T-helper 17 cell (primary cell): ENCODE data around the gene KIAA0513. TPM values are rescaled to one million over a fixed set of nuclear protein-coding genes. Genes with fewer than 3 reads are reported as not detected.

Source experiments
- ATAC-seq: fragments of 150-1000 bp; cut with Tn5 transposase; 2 replicates; pipeline ENCODE4 v1.10.0; 2021; ENCODE audit warnings: mild to moderate bottlenecking, moderate library complexity
- DNase-seq, 3 donors: peaks; one replicate each; pipeline versions ENCODE4 v3.0.0 to v3.0.0-alpha.2; 2020 to 2021
- H3K9me3 ChIP-seq: one replicate; pipeline ENCODE4 v1.7.0; 2013; ENCODE audit warnings: low read length, mild to moderate bottlenecking; ENCODE audit not compliant: control insufficient read depth, poor library complexity, severe bottlenecking
- H3K27ac Mint-ChIP-seq: one replicate; pipeline ENCODE4 v1.8.0; 2022; ENCODE audit warnings: mild to moderate bottlenecking, moderate library complexity, mixed read lengths
- H3K27me3 Mint-ChIP-seq: one replicate; pipeline ENCODE4 v1.8.0; 2022; ENCODE audit warnings: mixed read lengths
- H3K36me3 Mint-ChIP-seq: one replicate; pipeline ENCODE4 v1.8.0; 2022; ENCODE audit warnings: low read depth, mixed read lengths
- H3K4me1 Mint-ChIP-seq: one replicate; pipeline ENCODE4 v1.8.0; 2022; ENCODE audit warnings: mild to moderate bottlenecking, mixed read lengths
- H3K4me3 Mint-ChIP-seq: one replicate; pipeline ENCODE4 v1.8.0; 2022; ENCODE audit warnings: mild to moderate bottlenecking, moderate library complexity, mixed read lengths
- total RNA-seq, 4 donors: library from RNA in 2 of 4; stranded (reverse) in 2 of 4; gene quantifications; one replicate each; pipeline ENCODE4 v1.2.3 and lab custom pipeline; 2022 to 2026

The KIAA0513 gene
- total RNA-seq, 2 donors from 2014 or later = 8.1 to 35.0 TPM

DNA sequence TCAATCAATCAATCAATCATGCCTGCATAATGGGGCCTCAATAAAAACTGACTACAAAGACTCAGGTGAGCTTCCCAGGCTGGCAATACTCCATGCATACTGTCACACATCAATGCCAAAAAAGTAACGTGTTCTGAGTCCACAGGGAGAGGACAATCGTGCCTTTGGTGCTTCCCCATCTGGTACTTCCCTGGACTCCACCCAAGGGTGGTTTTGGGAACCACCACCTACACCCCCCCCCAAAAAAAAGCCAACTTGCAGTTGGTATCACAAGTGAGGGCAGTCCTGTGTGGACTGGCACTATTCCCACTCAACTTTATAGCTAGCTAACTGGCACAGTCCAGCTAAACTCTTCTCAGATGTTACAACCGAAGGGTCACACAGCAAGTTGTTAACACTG lies 19.3 kb upstream of the KIAA0513 start:
- H3K36me3 Mint-ChIP-seq = peaks cover 11% of the 10 kb centered on the region
- ATAC-seq (no peak), DNase-seq (no peak)
- peaks cover 43% of the 10 kb centered on the region for H3K4me1 Mint-ChIP-seq
- no peaks in the 10 kb centered on the region for H3K9me3 ChIP-seq
- H3K27me3 Mint-ChIP-seq = no peaks in the 10 kb centered on the region
- H3K4me3 Mint-ChIP-seq = no peak overlapping the region
- no peak overlapping the region for H3K27ac Mint-ChIP-seq

DNA sequence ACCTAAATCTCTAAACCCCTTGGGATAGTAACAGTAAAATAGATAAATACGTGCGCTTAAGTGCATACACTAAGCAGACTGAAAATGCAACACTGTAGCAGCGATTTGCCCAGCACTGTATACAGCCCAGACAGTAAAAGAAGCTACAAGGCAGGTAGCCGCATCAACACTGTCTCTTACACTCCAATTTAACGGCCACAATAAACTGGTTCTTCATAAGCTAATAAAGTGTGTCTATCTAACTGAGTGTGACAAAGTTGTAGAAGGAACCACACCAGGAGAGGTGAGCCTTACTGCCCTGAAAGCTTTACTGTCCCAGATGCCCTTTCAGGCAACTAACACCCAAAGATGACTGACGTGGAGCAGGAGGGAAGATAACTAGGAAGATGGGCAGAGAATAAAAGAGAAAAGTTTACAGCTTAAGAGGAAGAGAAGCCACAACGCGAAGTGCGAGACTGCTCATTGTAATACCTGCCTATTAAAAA lies 17.1 kb upstream of the KIAA0513 start:
- no peak for DNase-seq
- peaks cover 25% of the 10 kb centered on the region for H3K4me1 Mint-ChIP-seq
- H3K36me3 Mint-ChIP-seq = peaks cover 14% of the 10 kb centered on the region
- H3K27me3 Mint-ChIP-seq = no peaks in the 10 kb centered on the region
- peak overlapping the region; percentile 99 for H3K27ac Mint-ChIP-seq
- peak overlapping the region; percentile 100 for H3K4me3 Mint-ChIP-seq
- H3K9me3 ChIP-seq = no peaks in the 10 kb centered on the region
- ATAC-seq = no peak

- H3K4me1 Mint-ChIP-seq = peaks cover 22% of the 10 kb centered on the region
- H3K4me3 Mint-ChIP-seq = peak within 1 kb of the TSS; percentile 100
- DNase-seq (peak; percentile 78 to 83 (median 79)), ATAC-seq (peak; percentile 95)
- peaks cover 12% of the 10 kb centered on the region for H3K36me3 Mint-ChIP-seq
- peak within 1 kb of the TSS; percentile 99 for H3K27ac Mint-ChIP-seq
- H3K27me3 Mint-ChIP-seq = no peaks in the 10 kb centered on the region
- H3K9me3 ChIP-seq = no peaks in the 10 kb centered on the region
Observed at GRCh38 chr16:85010931-85011845, 16.4 kb upstream of the KIAA0513 start, which contains the start of gene ZDHHC7. ZDHHC7 (minus strand) TSS chr16:85011535; CDS start chr16:84990618, 20,917 bp downstream.

- Mint-ChIP-seq H3K27me3 (no peaks in the 10 kb centered on the region), H3K4me1 (peaks cover 22% of the 10 kb centered on the region), H3K27ac (peak overlapping the region; percentile 99), H3K4me3 (peak overlapping the region; percentile 100), H3K36me3 (peaks cover 12% of the 10 kb centered on the region)
- ATAC-seq = no peak
- no peak for DNase-seq
- H3K9me3 ChIP-seq = no peaks in the 10 kb centered on the region
Observed at GRCh38 chr16:85011846-85012284, 15.7 kb upstream of the KIAA0513 start.

- H3K27me3 Mint-ChIP-seq = no peaks in the 10 kb centered on the region
- peaks cover 10% of the 10 kb centered on the region for H3K36me3 Mint-ChIP-seq
- peaks cover 27% of the 10 kb centered on the region for H3K4me1 Mint-ChIP-seq
- no peak overlapping the region for H3K27ac Mint-ChIP-seq
- no peaks in the 10 kb centered on the region for H3K9me3 ChIP-seq
- no peak for DNase-seq
- no peak for ATAC-seq
- H3K4me3 Mint-ChIP-seq = no peak overlapping the region
Observed at GRCh38 chr16:85014311-85014710, 13.3 kb upstream of the KIAA0513 start.

- Mint-ChIP-seq H3K4me3 (no peak overlapping the region), H3K27me3 (peaks cover 7% of the 10 kb centered on the region), H3K4me1 (peaks cover 18% of the 10 kb centered on the region), H3K27ac (no peak overlapping the region), H3K36me3 (peaks cover 10% of the 10 kb centered on the region)
- DNase-seq = no peak
- ATAC-seq = no peak
- no peaks in the 10 kb centered on the region for H3K9me3 ChIP-seq
Observed at GRCh38 chr16:85015481-85016187, 12.0 kb upstream of the KIAA0513 start.

- H3K9me3 ChIP-seq = no peaks in the 10 kb centered on the region
- DNase-seq (no peak), ATAC-seq (peak; percentile 44)
- no peak overlapping the region for H3K27ac Mint-ChIP-seq
- peaks cover 3% of the 10 kb centered on the region for H3K36me3 Mint-ChIP-seq
- no peak overlapping the region for H3K4me3 Mint-ChIP-seq
- peaks cover 7% of the 10 kb centered on the region for H3K27me3 Mint-ChIP-seq
- peaks cover 9% of the 10 kb centered on the region for H3K4me1 Mint-ChIP-seq
Observed at GRCh38 chr16:85017151-85017550, 10.4 kb upstream of the KIAA0513 start.

DNA sequence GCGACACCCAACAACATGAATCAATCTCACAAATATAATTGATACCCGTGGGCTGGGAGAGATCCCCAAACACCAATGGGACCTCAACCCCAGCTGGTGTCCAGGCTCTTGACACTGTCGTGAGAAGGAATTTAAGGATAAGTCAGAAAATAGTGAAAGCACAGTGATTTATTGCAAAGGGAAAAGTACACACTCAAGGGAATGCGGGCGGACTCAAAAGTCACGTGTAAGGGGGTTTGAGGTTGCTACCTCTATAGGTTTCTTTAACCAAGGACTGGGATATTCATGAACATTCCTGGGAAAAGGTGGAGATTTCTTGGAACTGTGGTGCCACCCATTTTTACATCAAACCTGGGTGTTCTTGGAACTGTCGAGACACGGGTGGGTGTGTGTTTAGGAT lies 10.0 kb upstream of the KIAA0513 start:
- H3K4me3 Mint-ChIP-seq = no peak overlapping the region
- H3K27me3 Mint-ChIP-seq = peaks cover 7% of the 10 kb centered on the region
- peaks cover 9% of the 10 kb centered on the region for H3K4me1 Mint-ChIP-seq
- H3K36me3 Mint-ChIP-seq = peaks cover 3% of the 10 kb centered on the region
- no peak for DNase-seq
- H3K9me3 ChIP-seq = no peaks in the 10 kb centered on the region
- no peak overlapping the region for H3K27ac Mint-ChIP-seq
- no peak for ATAC-seq

- peaks cover 9% of the 10 kb centered on the region for H3K4me1 Mint-ChIP-seq
- peaks cover 7% of the 10 kb centered on the region for H3K27me3 Mint-ChIP-seq
- no peak overlapping the region for H3K4me3 Mint-ChIP-seq
- H3K9me3 ChIP-seq = no peaks in the 10 kb centered on the region
- H3K27ac Mint-ChIP-seq = no peak overlapping the region
- ATAC-seq (no peak), DNase-seq (no peak)
- peaks cover 3% of the 10 kb centered on the region for H3K36me3 Mint-ChIP-seq
Observed at GRCh38 chr16:85018529-85019236, 8.9 kb upstream of the KIAA0513 start.

- Mint-ChIP-seq H3K4me3 (no peak overlapping the region), H3K36me3 (no peaks in the 10 kb centered on the region), H3K27me3 (peaks cover 7% of the 10 kb centered on the region), H3K4me1 (peaks cover 9% of the 10 kb centered on the region), H3K27ac (no peak overlapping the region)
- ATAC-seq (no peak), DNase-seq (no peak)
- H3K9me3 ChIP-seq = no peaks in the 10 kb centered on the region
Observed at GRCh38 chr16:85019659-85020245, 7.8 kb upstream of the KIAA0513 start.

DNA sequence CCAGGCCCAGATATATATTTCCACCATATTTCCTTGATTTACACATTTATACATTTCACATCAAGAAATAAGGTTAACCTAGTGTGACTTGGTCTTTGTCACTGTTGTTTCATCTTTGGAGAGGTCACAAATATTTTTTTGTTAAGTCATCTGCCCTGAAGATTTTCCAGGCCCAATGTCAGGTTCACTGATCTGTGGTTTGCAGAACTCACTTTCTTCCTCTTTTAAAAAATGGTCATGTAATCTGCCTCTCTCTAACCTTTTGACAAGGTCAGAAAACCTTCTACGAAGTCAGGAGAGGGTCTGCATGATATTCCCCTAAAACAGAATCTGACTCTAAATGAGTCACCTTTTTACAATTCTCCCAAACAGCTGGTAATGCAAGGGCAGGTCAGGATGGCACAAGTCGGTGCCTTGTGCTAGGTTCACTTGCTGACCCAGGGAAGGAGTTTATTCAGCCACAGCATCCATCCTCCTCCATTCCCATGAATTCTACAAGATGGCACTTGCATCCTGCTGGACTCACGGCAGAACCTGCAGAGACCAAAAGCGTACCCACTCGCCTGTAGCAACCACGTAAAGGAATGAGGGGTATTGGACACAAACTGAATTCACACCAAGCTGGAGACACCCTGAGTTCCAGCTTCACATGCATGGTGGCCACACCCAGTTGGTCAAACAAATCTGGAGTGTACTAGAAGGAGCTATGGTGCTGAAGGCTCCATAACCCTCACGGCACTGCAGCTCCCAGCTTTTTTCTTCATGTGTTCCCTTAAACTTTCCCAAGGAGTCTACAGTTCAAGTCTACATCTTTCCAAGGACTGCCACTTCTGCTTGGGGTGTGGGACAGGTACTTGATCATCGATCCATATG lies 1.6 kb upstream of the KIAA0513 start:
- Mint-ChIP-seq H3K27me3 (no peaks in the 10 kb centered on the region), H3K4me3 (no peak overlapping the region), H3K4me1 (peaks cover 22% of the 10 kb centered on the region), H3K27ac (peak overlapping the region; percentile 93), H3K36me3 (no peaks in the 10 kb centered on the region)
- no peaks in the 10 kb centered on the region for H3K9me3 ChIP-seq
- DNase-seq = no peak
- ATAC-seq = no peak

- DNase-seq (no peak), ATAC-seq (no peak)
- Mint-ChIP-seq H3K4me1 (peaks cover 24% of the 10 kb centered on the region), H3K27ac (peak overlapping the region; percentile 93), H3K27me3 (no peaks in the 10 kb centered on the region), H3K36me3 (peaks cover 3% of the 10 kb centered on the region), H3K4me3 (peak overlapping the region; percentile 96)
- H3K9me3 ChIP-seq = no peaks in the 10 kb centered on the region
Observed at GRCh38 chr16:85026703-85027102, 892 bp upstream of the KIAA0513 start.
